Erythroblast (primary cell): Measurements from ENCODE around the gene KLF9.

Experiments used
- GATA1 ChIP-seq: IDR thresholded peaks from 2 replicates; pipeline ENCODE4 v1.6.1; 2011; ENCODE audit warnings: low read depth, mild to moderate bottlenecking, control low read depth, low read length, moderate library complexity
- POLR2A ChIP-seq: IDR thresholded peaks from 2 replicates; pipeline ENCODE4 v1.6.1; 2011; ENCODE audit warnings: mild to moderate bottlenecking, low read length

DNA sequence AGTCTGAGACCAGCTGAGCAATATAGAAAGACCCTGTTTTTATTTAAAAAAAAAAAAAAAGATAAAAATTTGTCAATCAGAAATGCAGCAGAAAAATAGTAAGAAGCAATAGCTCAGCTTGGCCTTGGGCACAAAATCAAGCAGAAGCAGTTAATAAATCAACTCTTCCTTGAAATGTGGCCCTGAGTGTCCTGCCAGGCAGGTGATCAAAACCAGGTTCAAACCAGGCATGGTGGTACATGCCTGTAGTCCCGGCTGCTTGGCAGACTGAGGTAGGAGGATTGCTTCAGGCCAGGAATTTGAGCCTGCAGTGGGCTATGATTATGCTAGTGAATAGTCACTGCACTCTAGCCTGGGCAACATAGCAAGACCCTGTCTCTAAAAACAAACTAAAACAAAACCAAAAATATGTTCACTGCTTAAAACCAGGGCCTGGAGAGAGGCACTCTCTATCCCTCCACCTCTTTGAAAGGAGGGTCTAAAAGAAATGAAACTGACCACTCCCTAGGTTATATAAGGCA, 27.9 kb upstream of the KLF9 start:
- TF ChIP-seq POLR2A (no peak), GATA1 (no peak)
